ENCODE measurements around the gene DENND5A.
"Not testable (repeated sequence)": the region's sequence is repeated elsewhere in the genome, so short reads cannot be mapped to it uniquely, and the experiment has no call there.

DENND5A gene

GRCh38 chr11:9231848-9232177, 33.3 kb downstream of the DENND5A start:
- TF ChIP-seq CTCF (IDR thresholded peaks at IDR 0.05; ENCODE audit: control extremely low read depth, extremely low read depth, low read depth, missing control alignments) = no peak
- peak; percentile 59 for DNase-seq (ENCODE audit: extremely low spot score)
- ChIA-PET CTCF (interaction anchor here (1.4 kb wide), 2 partner anchors 9 to 13 kb away, joined by 3 to 4 read pairs; no protein-coding TSS in a partner anchor), POLR2A (no interaction called here)

- POLR2A ChIA-PET = no interaction called here
- no peak for TF ChIP-seq CTCF (IDR thresholded peaks at IDR 0.05; ENCODE audit: control extremely low read depth, extremely low read depth, low read depth, missing control alignments)
- CTCF ChIA-PET = interaction anchor here (1.4 kb wide), 1 partner anchor 11 kb away, joined by 4 read pairs; no protein-coding TSS in a partner anchor
- DNase-seq (ENCODE audit: extremely low spot score) = no peak
Measured at GRCh38 chr11:9230296-9230695, 34.9 kb downstream of the DENND5A start.

- CTCF ChIA-PET = no interaction called here
Measured at GRCh38 chr11:9228091-9228490, 37.1 kb downstream of the DENND5A start.

DNA sequence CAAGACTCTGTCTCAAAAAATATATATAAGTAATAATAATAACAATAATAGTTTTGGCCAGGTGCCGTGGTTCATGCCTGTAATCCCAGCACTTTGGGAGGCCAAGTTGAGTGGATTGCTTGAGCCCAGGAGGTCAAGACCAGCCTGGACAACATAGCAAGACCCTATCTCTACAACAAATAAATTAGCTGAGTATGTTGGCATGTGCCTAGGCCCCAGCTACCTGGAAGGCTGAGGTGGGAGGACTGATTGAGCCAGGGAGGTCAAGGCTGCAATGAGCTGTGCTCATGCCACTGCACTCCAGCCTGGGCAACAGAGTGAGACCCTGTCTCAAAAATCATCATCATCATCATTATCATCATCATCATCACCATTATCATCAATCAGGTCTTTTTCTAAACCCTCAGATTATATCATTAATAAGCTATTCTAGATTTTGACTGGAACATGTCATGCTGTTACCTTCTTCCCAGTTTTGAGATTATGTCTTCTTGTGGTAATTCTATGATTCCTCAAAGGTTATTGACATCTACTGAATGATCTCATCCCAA, 39.3 kb downstream of the DENND5A start:
- ChIA-PET POLR2A (no interaction called here), CTCF (interaction anchor here (1.0 to 1.7 kb wide), 4 partner anchors 9 to 55 kb away, joined by 3 to 11 read pairs (median 4); no protein-coding TSS in a partner anchor)
- no peak for TF ChIP-seq CTCF (IDR thresholded peaks at IDR 0.05; ENCODE audit: control extremely low read depth, extremely low read depth, low read depth, missing control alignments)
- DNase-seq (ENCODE audit: extremely low spot score) = no peak

More at GRCh38 chr11:9228091-9228490, 37.1 kb downstream of the DENND5A start:
- no peak for TF ChIP-seq CTCF (IDR thresholded peaks at IDR 0.05; ENCODE audit: control extremely low read depth, extremely low read depth, low read depth, missing control alignments)
- POLR2A ChIA-PET = no interaction called here
- DNase-seq (ENCODE audit: extremely low spot score) = no peak

GRCh38 chr11:9222654-9223053, 42.5 kb downstream of the DENND5A start:
- TF ChIP-seq CTCF (IDR thresholded peaks at IDR 0.05; ENCODE audit: control extremely low read depth, extremely low read depth, low read depth, missing control alignments) = no peak
- DNase-seq (ENCODE audit: extremely low spot score) = no peak
- CTCF ChIA-PET = interaction anchor here (1.4 to 1.8 kb wide), 2 partner anchors 12 to 16 kb away, joined by 4 to 6 read pairs; no protein-coding TSS in a partner anchor
- POLR2A ChIA-PET = no interaction called here

- CTCF ChIA-PET; DNase-seq (ENCODE audit: extremely low spot score); POLR2A ChIA-PET: not testable (repeated sequence)
Measured at GRCh38 chr11:9220853-9221252, 44.3 kb downstream of the DENND5A start.

DNA sequence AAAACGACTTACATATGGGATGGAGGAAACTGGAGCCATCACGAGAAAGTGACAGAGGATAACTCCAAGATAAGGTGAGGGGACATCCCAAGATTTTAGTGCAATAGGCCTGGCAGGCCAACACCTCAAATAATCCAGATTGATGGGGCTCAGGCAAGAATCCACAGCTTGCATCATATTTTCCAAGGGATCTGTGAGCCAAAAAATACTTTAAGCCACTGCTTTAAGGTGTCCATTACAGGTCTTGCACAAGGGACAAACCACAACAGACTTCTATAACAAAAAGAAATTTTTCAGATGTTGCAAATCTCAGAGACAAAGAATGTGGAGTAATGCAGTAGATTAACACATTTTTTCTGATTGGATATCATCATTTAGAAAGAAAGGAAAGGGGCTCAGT, 45.6 kb downstream of the DENND5A start:
- no peak for TF ChIP-seq CTCF (IDR thresholded peaks at IDR 0.05; ENCODE audit: control extremely low read depth, extremely low read depth, low read depth, missing control alignments)
- ChIA-PET CTCF (interaction anchor here (0.6 kb wide), 1 partner anchor 923 kb away, joined by 3 read pairs; no protein-coding TSS in a partner anchor), POLR2A (no interaction called here)

More for the DNA sequence above, 45.6 kb downstream of the DENND5A start:
- DNase-seq (ENCODE audit: extremely low spot score) = no peak

Measured in GM10248 (cell line).